Frontal cortex (tissue), 4 donors: ENCODE results near the gene GLIS1. TPM values are rescaled to one million over a fixed set of nuclear protein-coding genes. Genes with fewer than 3 reads are reported as not detected.

ENCODE experiments used
- DNase-seq, 2 donors: peaks; one replicate each; pipeline ENCODE4 v3.0.0; 2012; ENCODE audit warnings: low spot score in 2 of 2
- FAIRE-seq: peaks from 2 replicates; lab custom pipeline; 2012; peaks lifted over from hg19 to GRCh38; lab: Jason Lieb, UNC
- small RNA-seq: library from RNA; depleted of rRNA; stranded (forward); fragments of <200 nt; gene quantifications from one replicate; pipeline ENCODE3, GENCODE V24; 2014
- total RNA-seq: library from RNA; depleted of rRNA; stranded (reverse); fragments of >200 nt; gene quantifications from one replicate; pipeline ENCODE4 v1.2.3, GENCODE V29; 2014
- donor health status: control.
- donor health status: control.
- donor health status: control.

GLIS1 gene
- total RNA-seq, 1 donor from 2014 or later = not detected

DNA sequence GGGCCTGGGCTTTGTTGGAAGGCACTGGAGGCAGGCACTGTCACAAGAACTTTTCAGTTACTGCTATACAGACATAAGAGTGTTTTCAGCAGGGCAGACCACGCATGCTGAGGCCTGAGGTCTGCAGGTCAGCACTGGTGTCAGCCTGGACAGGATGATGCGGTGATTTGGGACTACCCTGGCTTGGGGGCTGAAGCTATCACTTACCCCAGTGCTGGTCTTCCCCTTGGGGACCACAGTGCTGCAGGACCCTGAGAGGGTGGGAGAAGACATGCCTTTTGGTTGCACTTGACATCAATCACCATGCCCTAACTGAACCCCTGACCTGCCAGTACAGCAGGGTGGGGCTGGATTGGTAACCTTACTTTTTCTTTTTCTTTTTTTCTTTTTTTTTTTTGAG is 270.6 kb downstream of the GLIS1 start:
- DNase-seq (no peak), FAIRE-seq (no peak)

GRCh38 chr1:53467391-53467790 is 271.6 kb downstream of the GLIS1 start:
- FAIRE-seq (no peak), DNase-seq (no peak)

GRCh38 chr1:53465023-53465957 is 273.7 kb downstream of the GLIS1 start:
- FAIRE-seq (no peak), DNase-seq (no peak)

GRCh38 chr1:53463961-53464899 is 274.7 kb downstream of the GLIS1 start:
- FAIRE-seq (no peak), DNase-seq (no peak)

GRCh38 chr1:53462769-53463501 is 276.0 kb downstream of the GLIS1 start:
- no peak for FAIRE-seq
- DNase-seq = no peak

DNA sequence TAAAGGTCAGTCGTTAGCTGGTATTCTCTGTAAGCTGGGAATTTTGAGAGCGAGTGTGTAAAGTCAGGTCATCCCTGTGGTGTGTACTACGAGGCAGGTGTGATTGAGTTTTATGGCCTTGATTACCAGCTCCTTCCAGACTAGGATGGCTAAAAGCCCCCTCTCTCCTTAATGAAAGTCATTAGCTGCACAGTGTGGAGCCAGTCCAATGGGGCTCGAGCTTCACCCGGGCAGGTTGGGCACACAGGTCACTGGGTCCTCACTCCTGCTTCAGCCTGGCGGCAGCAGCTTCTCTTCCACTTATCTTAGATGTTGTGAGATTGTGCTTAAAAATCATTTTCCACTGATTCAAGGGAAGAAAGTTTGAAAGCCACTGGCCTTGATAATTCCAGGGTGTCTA is 276.8 kb downstream of the GLIS1 start:
- DNase-seq = no peak
- FAIRE-seq = no peak

GRCh38 chr1:53461323-53462044 is 277.5 kb downstream of the GLIS1 start:
- FAIRE-seq (no peak), DNase-seq (no peak)

DNA sequence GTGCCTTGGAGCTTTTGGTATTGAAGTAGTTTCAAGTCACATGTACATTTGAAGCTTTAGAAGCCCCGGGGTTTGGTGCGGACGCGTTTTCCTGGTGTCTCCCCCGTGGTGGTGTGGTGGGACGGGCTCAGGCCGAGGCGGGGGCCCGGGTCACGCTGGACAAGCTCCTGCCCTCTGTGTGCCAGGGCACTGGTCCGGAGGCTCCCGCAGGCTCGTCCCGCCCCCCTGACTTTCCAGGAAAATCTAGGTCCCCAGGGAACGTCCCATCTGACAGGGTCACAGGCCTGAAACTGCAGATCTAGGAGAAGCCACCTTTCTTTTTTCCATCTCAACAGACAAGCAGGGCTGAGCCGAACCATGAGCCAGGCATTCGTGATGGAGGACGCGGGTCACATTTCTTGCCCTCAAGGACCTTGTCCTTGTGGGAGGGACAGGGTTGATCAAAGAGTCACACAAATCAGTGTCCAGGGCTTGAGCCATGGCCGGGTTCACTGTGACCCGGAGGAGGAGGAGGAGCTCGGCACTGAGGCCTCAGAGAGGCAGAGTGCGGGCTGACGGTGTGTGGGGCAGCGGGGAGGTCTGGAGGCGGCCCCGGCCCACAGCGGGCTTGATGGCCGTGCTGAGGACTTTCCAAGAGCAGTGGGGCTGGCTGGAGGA is 278.2 kb downstream of the GLIS1 start:
- no peak for DNase-seq
- FAIRE-seq = no peak

- FAIRE-seq (no peak), DNase-seq (no peak)
Measured at GRCh38 chr1:53460211-53460634, 278.7 kb downstream of the GLIS1 start.

DNA sequence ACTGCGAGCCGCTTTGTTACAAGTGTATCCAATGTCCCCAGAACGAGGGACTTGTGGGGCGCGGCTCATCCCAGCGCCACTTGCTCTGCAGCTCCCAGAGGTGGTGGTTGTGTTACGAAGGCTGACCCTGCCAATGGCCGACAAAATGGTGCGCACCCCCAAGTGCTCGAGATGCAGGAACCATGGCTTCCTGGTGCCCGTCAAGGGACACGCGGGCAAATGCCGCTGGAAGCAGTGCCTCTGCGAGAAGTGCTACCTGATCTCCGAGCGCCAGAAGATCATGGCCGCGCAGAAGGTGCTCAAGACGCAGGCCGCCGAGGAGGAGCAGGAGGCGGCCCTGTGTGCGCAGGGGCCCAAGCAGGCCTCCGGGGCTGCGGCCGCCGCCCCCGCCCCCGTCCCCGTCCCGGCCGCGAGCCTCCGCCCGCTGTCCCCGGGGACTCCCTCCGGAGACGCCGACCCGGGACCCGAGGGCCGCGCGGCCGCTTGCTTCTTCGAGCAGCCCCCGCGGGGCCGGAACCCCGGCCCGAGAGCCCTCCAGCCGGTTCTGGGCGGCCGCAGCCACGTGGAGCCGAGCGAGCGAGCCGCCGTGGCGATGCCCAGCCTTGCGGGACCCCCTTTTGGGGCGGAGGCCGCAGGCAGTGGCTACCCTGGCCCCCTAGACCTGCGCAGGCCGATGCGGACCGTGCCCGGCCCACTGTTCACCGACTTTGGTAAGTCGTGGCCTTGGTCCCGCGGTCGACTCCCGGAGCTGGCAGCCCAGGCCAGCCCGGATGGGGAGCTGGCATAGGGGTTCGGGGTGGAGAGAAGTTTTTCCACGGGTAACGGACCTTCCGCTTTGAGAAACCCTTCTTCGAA is 279.4 kb downstream of the GLIS1 start, which contains the start of gene DMRTB1:
DMRTB1 (plus strand) TSS at position 79 of the 855 bp plus-strand sequence; CDS start at position 134, 55 bp downstream.
- DNase-seq (no peak), FAIRE-seq (no peak)

GRCh38 chr1:53458634-53459033 is 280.3 kb downstream of the GLIS1 start:
- FAIRE-seq (no peak), DNase-seq (no peak)

Small RNA genes within 50 kb of the gene (small RNA-seq; reads per million reads assigned to genes)
- not detected for gene RF00418
- gene RNU7-95P = not detected

Other genes starting within 250 kb of the GLIS1 start
- 40.8 TPM for gene NDC1, start 99.1 kb upstream of the GLIS1 start, total RNA-seq
- gene YIPF1, start 150.6 kb upstream of the GLIS1 start, total RNA-seq = 15.5 TPM
- gene DIO1, start 155.0 kb upstream of the GLIS1 start, total RNA-seq = not detected
- gene IFT25, start 206.5 kb upstream of the GLIS1 start, total RNA-seq = 19.2 TPM
- gene LRRC42, start 207.2 kb upstream of the GLIS1 start, total RNA-seq = 21.2 TPM